Hippocampal formation (tissue), 2 donors: ENCODE results near the gene PLD5.
"Not testable (repeated sequence)": the region's sequence is repeated elsewhere in the genome, so short reads cannot be mapped to it uniquely, and the experiment has no call there.

Source experiments
- DNase-seq, 2 donors: peaks; one replicate each; lab custom pipeline; 2025; lab: John Stamatoyannopoulos, UW

The PLD5 gene

GRCh38 chr1:242162140-242162539 is 362.4 kb downstream of the PLD5 start:
- DNase-seq = no peak

GRCh38 chr1:242147096-242147976 is 377.2 kb downstream of the PLD5 start:
- DNase-seq = peak in 1 of 2 donors; percentile 3

GRCh38 chr1:242146652-242147051 is 377.8 kb downstream of the PLD5 start:
- DNase-seq = peak in 1 of 2 donors; percentile 10

GRCh38 chr1:242140836-242141235 is 383.7 kb downstream of the PLD5 start:
- DNase-seq = no peak

- DNase-seq = no peak
Observed at GRCh38 chr1:242139986-242140385, 384.5 kb downstream of the PLD5 start.

GRCh38 chr1:242139442-242139841 is 385.1 kb downstream of the PLD5 start:
- DNase-seq = no peak

- no peak for DNase-seq
Observed at GRCh38 chr1:242133796-242134195, 390.7 kb downstream of the PLD5 start.

- DNase-seq = no peak
Observed at GRCh38 chr1:242133351-242133750, 391.1 kb downstream of the PLD5 start.

GRCh38 chr1:242132121-242132817 is 392.2 kb downstream of the PLD5 start:
- no peak for DNase-seq

- DNase-seq = no peak
Observed at GRCh38 chr1:242128951-242129502, 395.5 kb downstream of the PLD5 start.

GRCh38 chr1:242120432-242120831 is 404.1 kb downstream of the PLD5 start:
- DNase-seq = no peak

GRCh38 chr1:242100921-242101320 is 423.6 kb downstream of the PLD5 start:
- no peak for DNase-seq

GRCh38 chr1:242097283-242097682 is 427.2 kb downstream of the PLD5 start:
- DNase-seq = not testable (repeated sequence)

- DNase-seq = no peak
Observed at GRCh38 chr1:242093116-242093515, 431.4 kb downstream of the PLD5 start.

GRCh38 chr1:242089911-242090310 is 434.6 kb downstream of the PLD5 start:
- peak in 1 of 2 donors; percentile 45 for DNase-seq

GRCh38 chr1:242088875-242089274 is 435.6 kb downstream of the PLD5 start:
- DNase-seq = no peak

GRCh38 chr1:242086706-242087105 is 437.8 kb downstream of the PLD5 start:
- no peak for DNase-seq

- DNase-seq = no peak
Observed at GRCh38 chr1:242086093-242086492, 438.4 kb downstream of the PLD5 start.

- DNase-seq = no peak
Observed at GRCh38 chr1:242083742-242084141, 440.8 kb downstream of the PLD5 start.

- no peak for DNase-seq
Observed at GRCh38 chr1:242081446-242081845, 443.1 kb downstream of the PLD5 start.

- DNase-seq = no peak
Observed at GRCh38 chr1:242065813-242066212, 458.7 kb downstream of the PLD5 start.

GRCh38 chr1:242062271-242062670 is 462.2 kb downstream of the PLD5 start:
- DNase-seq = no peak

- no peak for DNase-seq
Observed at GRCh38 chr1:242059976-242060375, 464.5 kb downstream of the PLD5 start.
